Prostate gland (tissue), 2 donors: ENCODE results near the gene WDR93.

ENCODE experiments used
- CTCF ChIP-seq, 4 experiments: fragments of 200-600 bp in 2 of 4; fragments of 450-650 bp in 2 of 4; sonication (generic) in 2 of 4; IDR thresholded peaks; 1 replicate in 3 of 4; 2 replicates in 1 of 4; pipeline ENCODE4 v1.5.1; 2016 to 2019; ENCODE audit warnings: antibody characterized with exemption in 4 of 4, mild to moderate bottlenecking in 2 of 4, moderate library complexity in 2 of 4
- POLR2A ChIP-seq: fragments of 450-650 bp; IDR thresholded peaks from one replicate; pipeline ENCODE4 v1.6.1; 2016; ENCODE audit warnings: antibody characterized with exemption, mild to moderate bottlenecking
- POLR2AphosphoS5 ChIP-seq: sonication (generic); formaldehyde crosslinking; IDR thresholded peaks from one replicate; pipeline ENCODE4 v1.6.1; 2017; ENCODE audit warnings: antibody characterized with exemption

- TF ChIP-seq POLR2A (no peak), CTCF (IDR thresholded peaks at IDR 0.05) (no peak), POLR2AphosphoS5 (no peak)
Measured at GRCh38 chr15:89652131-89652530, 38.5 kb upstream of the WDR93 start.
